Kidney (tissue), 14 donors: ENCODE data around the gene PPARA. TPM values are rescaled to one million over a fixed set of nuclear protein-coding genes. Genes with fewer than 3 reads are reported as not detected.

Experiments
- DNase-seq, 5 donors: peaks; one replicate each; pipeline ENCODE4 v3.0.0-alpha.2; 2013 to 2020
- FAIRE-seq: peaks from 2 replicates; lab custom pipeline; 2012; peaks lifted over from hg19 to GRCh38; lab: Jason Lieb, UNC
- H3K27ac ChIP-seq, 2 donors: one replicate each; pipeline ENCODE4 v1.7.0; 2013; ENCODE audit warnings: low read depth in 2 of 2, low read length in 2 of 2, inconsistent platforms in 1 of 2
- H3K27me3 ChIP-seq: one replicate; pipeline ENCODE4 v1.7.1; 2013; ENCODE audit warnings: low read length, inconsistent platforms; ENCODE audit not compliant: control insufficient read depth, insufficient read depth
- H3K36me3 ChIP-seq, 3 donors: one replicate each; pipeline versions ENCODE4 v1.7.0 to v1.7.1; 2013; ENCODE audit warnings: low read length in 3 of 3, control low read depth in 1 of 3, inconsistent platforms in 1 of 3; ENCODE audit not compliant: insufficient read depth in 3 of 3, control insufficient read depth in 2 of 3
- H3K4me1 ChIP-seq, 3 donors: one replicate each; pipeline versions ENCODE4 v1.7.0 to v1.7.1; 2013; ENCODE audit warnings: low read length in 3 of 3, inconsistent platforms in 1 of 3, low read depth in 1 of 3; ENCODE audit not compliant: control insufficient read depth in 2 of 3, insufficient read depth in 2 of 3
- H3K4me3 ChIP-seq, 3 donors: one replicate each; pipeline versions ENCODE4 v1.7.0 to v1.8.1; 2013; ENCODE audit warnings: low read length in 3 of 3, control low read depth in 1 of 3, inconsistent platforms in 1 of 3
- H3K9ac ChIP-seq, 3 donors: one replicate each; pipeline versions ENCODE4 v1.7.0 to v1.7.1; 2013; ENCODE audit warnings: low read length in 3 of 3, control low read depth in 1 of 3, inconsistent platforms in 1 of 3
- H3K9me3 ChIP-seq, 3 donors: one replicate each; pipeline versions ENCODE4 v1.7.0 to v1.7.1; 2013; ENCODE audit warnings: low read length in 3 of 3, control low read depth in 1 of 3, inconsistent platforms in 1 of 3; ENCODE audit not compliant: control insufficient read depth in 2 of 3, insufficient read depth in 1 of 3
- CTCF ChIP-seq: IDR thresholded peaks from 3 replicates; pipeline ENCODE4 v1.5.1; 2012; ENCODE audit warnings: mild to moderate bottlenecking, moderate library complexity, borderline replicate concordance; ENCODE audit not compliant: insufficient read depth; ENCODE audit errors: extremely low read depth
- intact Hi-C: fragments of 100-400 bp; cut with DNase I; formaldehyde crosslinking; loops from one replicate; pipeline ENCODE4 v1.11.1; 2022
- polyA plus RNA-seq: library from polyadenylated mRNA; stranded (reverse); fragments of 350-450 nt; fragmentation: Illumina TruSeq; extraction: RNeasy Lipid Tissue Mini Kit (QIAGEN cat#74804); gene quantifications from one replicate; pipeline ENCODE4 v1.2.3, GENCODE V29; 2014; ENCODE audit warnings: low read depth, low replicate concordance; ENCODE audit not compliant: insufficient read depth
- total RNA-seq: library from RNA; stranded (reverse); fragmentation: NEBNext Ultra II Directional; extraction: Animal tissue kit (Norgen Biotek cat#: 25700); gene quantifications from one replicate; pipeline ENCODE4 v1.2.1, GENCODE V29; 2021
- donor health status: control.
- donor health status: control.
- donor health status: control.
- donor health status: control.
- donor health status: control.
- donor health status: DM: yes; HTN: yes; CAD: no.
- donor health status: Normal renal cell carcinoma (clear cell type).

Gene PPARA
- total and polyA plus RNA-seq, 2 donors from 2014 or later: 15.8 to 36.8 TPM

- FAIRE-seq: no peak
- Histone ChIP-seq H3K27ac (peak overlapping the region; percentile 80 to 92), H3K9ac (peak overlapping the region in 2 of 3 donors; percentile 21 to 34), H3K9me3 (no peaks in the 10 kb centered on the region), H3K4me3 (peak overlapping the region in 2 of 3 donors; percentile 62 to 67), H3K4me1 (peaks cover 0 to 88% (median 68%) of the 10 kb centered on the region in 3 donors), H3K27me3 (no peaks in the 10 kb centered on the region), H3K36me3 (peaks cover 0 to 48% (median 2%) of the 10 kb centered on the region in 3 donors)
- TF ChIP-seq CTCF: no peak
- peak in 4 of 5 donors; percentile 62 to 95 (median 67) for DNase-seq
- intact Hi-C loops: no loop called here
These were observed 43.1 kb upstream of the PPARA start for GRCh38 chr22:46107089-46107664.

DNA sequence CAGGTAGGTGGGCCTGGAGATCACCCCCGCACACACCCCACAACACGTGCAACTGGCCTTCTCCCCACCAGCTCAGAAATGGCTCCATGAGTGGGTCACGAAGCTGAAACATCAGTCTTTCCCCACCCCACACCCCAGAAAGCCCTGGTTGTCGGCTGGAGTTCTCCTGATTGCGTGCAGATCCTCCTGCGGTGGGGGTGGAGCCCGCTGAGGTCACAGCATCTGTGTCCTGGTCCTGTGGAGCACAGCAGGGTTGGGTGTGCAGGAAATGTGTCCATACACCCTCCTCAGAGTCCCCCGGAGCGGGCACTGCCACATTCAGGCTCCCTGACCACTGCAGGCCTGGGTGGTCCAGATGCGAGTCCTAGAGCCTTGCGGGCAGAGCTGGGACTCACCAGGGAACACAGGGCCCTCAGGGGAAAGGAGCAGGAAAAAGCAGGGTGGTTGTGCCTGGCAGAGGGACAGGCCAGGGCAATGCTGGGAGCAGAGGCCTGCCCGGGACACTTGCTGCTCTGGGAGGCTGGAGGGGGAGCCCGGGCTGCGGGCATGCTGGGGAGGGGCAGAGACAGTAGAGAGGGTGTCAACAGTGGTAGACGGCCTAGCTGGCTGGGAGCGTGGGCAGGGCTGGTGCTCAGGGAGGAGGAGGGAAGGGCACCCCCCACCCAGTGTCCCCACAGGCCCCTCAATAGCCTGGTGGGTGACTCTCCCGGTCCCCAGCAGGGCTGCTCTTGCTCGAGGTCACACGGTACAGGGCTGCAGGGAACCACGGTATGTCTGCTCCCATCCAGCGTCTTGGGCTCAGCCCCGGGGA lies 42.4 kb upstream of the PPARA start:
- intact Hi-C loops: no loop called here
- no peak for DNase-seq
- peak overlapping the region; percentile 80 to 92 for H3K27ac ChIP-seq
- H3K4me3 ChIP-seq: peak overlapping the region in 2 of 3 donors; percentile 45 to 67
- no peak for FAIRE-seq
- peaks cover 0 to 49% (median 7%) of the 10 kb centered on the region in 3 donors for H3K36me3 ChIP-seq
- peak overlapping the region in 1 of 3 donors; percentile 21 for H3K9ac ChIP-seq
- TF ChIP-seq CTCF: no peak
- H3K9me3 ChIP-seq: no peaks in the 10 kb centered on the region
- no peaks in the 10 kb centered on the region for H3K27me3 ChIP-seq
- peaks cover 0 to 84% (median 61%) of the 10 kb centered on the region in 3 donors for H3K4me1 ChIP-seq

- H3K36me3 ChIP-seq: peaks cover 0 to 48% (median 9%) of the 10 kb centered on the region in 3 donors
- H3K27ac ChIP-seq: peak overlapping the region; percentile 81 to 92
These were observed 41.5 kb upstream of the PPARA start for GRCh38 chr22:46108564-46109473.

More at GRCh38 chr22:46108564-46109473, 41.5 kb upstream of the PPARA start:
- FAIRE-seq (no peak), DNase-seq (no peak)
- Histone ChIP-seq H3K4me3 (peak overlapping the region in 1 of 3 donors; percentile 67), H3K9me3 (no peaks in the 10 kb centered on the region), H3K27me3 (no peaks in the 10 kb centered on the region), H3K4me1 (peaks cover 0 to 81% (median 52%) of the 10 kb centered on the region in 3 donors), H3K9ac (peak overlapping the region in 2 of 3 donors; percentile 25 to 29)
- intact Hi-C loops: no loop called here
- TF ChIP-seq CTCF: no peak
